ENCODE results near the gene PRKAG3.

PRKAG3 gene

DNA sequence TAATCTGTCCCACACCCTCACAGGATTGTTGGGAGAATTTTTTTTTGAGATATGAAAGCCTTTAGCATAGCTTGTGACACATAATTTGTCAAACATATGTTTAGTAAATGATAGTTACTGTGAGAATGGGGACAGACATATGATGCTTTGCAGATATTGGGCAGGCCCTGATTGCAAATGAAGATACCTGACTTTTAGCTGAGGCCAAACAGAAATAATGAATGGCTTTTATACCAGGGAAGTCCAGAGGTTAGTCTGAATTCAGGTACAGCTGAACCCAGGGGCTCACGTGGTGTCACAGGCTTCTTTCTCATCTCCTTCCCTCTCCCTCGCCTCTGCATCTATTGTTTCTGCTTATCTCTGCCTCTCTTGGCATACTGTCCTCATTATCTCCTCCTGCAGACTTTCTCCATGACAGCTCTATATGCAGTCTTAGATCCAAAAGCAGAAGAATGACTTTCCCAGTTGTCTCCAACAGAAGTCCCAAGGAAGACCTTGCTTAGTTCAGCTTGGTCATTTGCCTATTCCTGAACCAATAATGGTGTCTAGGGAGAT is 44.2 kb upstream of the PRKAG3 start:
- Histone ChIP-seq H3K9me3 (no peaks in the 10 kb centered on the region), H4K20me1 (peaks cover 61% of the 10 kb centered on the region), H3K4me1 (peaks cover 52% of the 10 kb centered on the region), H3K4me3 (no peak overlapping the region), H3K9ac (no peak overlapping the region), H3K27ac (no peak overlapping the region), H3K27me3 (peaks cover 90% of the 10 kb centered on the region), H3K4me2 (no peak overlapping the region), H3K36me3 (no peaks in the 10 kb centered on the region)
- TF ChIP-seq Cebpa-rat (IDR thresholded peaks at IDR 0.05) = no peak

DNA sequence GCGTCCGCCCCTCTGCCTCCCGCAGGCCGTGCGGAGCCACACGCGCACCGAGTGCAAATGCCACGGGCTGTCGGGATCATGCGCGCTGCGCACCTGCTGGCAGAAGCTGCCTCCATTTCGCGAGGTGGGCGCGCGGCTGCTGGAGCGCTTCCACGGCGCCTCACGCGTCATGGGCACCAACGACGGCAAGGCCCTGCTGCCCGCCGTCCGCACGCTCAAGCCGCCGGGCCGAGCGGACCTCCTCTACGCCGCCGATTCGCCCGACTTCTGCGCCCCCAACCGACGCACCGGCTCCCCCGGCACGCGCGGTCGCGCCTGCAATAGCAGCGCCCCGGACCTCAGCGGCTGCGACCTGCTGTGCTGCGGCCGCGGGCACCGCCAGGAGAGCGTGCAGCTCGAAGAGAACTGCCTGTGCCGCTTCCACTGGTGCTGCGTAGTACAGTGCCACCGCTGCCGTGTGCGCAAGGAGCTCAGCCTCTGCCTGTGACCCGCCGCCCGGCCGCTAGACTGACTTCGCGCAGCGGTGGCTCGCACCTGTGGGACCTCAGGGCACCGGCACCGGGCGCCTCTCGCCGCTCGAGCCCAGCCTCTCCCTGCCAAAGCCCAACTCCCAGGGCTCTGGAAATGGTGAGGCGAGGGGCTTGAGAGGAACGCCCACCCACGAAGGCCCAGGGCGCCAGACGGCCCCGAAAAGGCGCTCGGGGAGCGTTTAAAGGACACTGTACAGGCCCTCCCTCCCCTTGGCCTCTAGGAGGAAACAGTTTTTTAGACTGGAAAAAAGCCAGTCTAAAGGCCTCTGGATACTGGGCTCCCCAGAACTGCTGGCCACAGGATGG is 42.0 kb upstream of the PRKAG3 start:
- Histone ChIP-seq H3K36me3 (no peaks in the 10 kb centered on the region), H3K4me2 (no peak overlapping the region), H3K27ac (no peak overlapping the region), H3K4me3 (no peak overlapping the region), H3K4me1 (peaks cover 34% of the 10 kb centered on the region), H3K9me3 (no peaks in the 10 kb centered on the region), H3K9ac (no peak overlapping the region), H3K27me3 (peaks cover 91% of the 10 kb centered on the region), H4K20me1 (peaks cover 44% of the 10 kb centered on the region; the same call in 1 of the 2 replicates)
- TF ChIP-seq Cebpa-rat (IDR thresholded peaks at IDR 0.05) = no peak

DNA sequence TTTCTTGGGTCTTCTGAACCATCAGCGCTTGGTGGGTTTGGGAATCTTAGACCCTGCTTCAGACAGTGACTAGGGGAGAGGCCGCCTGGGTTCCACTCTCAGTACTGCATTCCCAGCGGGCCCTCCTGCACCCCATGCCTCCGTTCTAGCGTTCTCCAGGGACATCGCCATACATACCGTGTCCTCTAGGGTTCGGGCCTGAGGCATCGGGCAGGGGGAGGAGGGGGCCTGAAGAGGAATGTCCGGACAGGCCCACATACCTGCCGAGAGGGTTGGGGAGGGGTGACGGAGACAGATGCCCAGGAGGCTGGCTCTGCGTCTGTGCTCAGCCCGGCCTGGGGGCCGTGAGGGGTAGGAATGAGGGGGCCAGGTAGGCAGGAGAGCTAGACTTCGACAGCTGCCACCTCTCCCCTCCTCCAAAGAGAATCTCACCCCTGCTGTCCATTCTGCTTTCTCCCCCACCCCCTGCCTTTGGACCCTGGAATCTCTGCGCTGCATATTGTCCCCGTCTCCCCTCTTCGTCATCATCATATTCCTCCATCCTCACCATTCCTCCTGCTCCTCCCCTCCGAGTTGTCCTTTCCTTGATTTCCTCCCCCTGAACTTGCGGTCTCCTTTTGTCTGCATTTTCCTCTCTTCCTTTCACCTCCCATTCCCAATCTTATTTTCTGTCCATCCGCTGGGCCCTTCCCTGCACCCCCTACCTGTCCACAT is 41.2 kb upstream of the PRKAG3 start:
- Histone ChIP-seq H3K27me3 (peaks cover 93% of the 10 kb centered on the region), H3K4me2 (no peak overlapping the region), H3K9ac (no peak overlapping the region)

DNA sequence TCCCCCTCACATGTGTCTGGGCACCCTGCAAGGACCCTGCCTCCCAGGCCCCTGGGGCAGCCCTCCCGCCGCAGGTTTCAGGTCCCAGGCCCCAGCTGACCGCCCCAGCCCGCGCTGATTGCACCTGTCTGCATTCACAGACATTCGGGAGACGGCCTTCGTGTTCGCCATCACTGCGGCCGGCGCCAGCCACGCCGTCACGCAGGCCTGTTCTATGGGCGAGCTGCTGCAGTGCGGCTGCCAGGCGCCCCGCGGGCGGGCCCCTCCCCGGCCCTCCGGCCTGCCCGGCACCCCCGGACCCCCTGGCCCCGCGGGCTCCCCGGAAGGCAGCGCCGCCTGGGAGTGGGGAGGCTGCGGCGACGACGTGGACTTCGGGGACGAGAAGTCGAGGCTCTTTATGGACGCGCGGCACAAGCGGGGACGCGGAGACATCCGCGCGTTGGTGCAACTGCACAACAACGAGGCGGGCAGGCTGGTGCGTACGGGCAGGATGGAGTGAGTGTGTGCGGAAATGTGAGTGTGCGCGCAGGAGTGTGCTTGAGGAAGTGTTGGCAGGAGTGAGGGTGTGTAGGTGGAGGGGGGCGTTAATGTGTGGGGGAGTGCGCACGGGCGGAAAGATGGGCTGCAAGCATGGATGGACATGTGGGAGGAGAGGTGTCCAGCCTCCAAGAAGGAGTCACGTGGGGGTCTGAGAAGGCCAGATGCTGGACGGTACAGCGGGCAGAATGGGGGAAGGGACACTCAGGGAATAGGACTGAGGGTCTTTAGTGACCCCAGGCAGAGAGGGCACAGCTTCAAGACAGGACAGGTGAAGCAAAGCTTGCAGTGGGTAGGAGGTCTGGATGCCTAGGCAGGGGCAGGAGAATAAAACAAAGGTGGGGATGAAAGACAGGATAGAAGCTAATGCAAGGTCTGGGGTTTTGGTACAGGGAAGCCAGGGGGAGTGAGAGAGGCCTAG is 40.0 kb upstream of the PRKAG3 start:
- no peak overlapping the region for H3K27ac ChIP-seq
- H3K9ac ChIP-seq = no peak overlapping the region
- H3K4me1 ChIP-seq = peaks cover 14% of the 10 kb centered on the region
- peak overlapping the region; percentile 73 for H3K4me2 ChIP-seq
- H3K4me3 ChIP-seq = peak overlapping the region; percentile 28; the same call in 1 of the 2 replicates
- peaks cover 99% of the 10 kb centered on the region for H3K27me3 ChIP-seq
- H4K20me1 ChIP-seq = peaks cover 28% of the 10 kb centered on the region; the same call in 1 of the 2 replicates
- TF ChIP-seq Cebpa-rat (IDR thresholded peaks at IDR 0.05) = no peak
- no peaks in the 10 kb centered on the region for H3K36me3 ChIP-seq
- H3K9me3 ChIP-seq = no peaks in the 10 kb centered on the region

More for the DNA sequence above, 41.2 kb upstream of the PRKAG3 start:
- Histone ChIP-seq H3K4me1 (peaks cover 26% of the 10 kb centered on the region), H3K4me3 (no peak overlapping the region), H3K9me3 (no peaks in the 10 kb centered on the region), H3K27ac (no peak overlapping the region), H4K20me1 (peaks cover 40% of the 10 kb centered on the region; the same call in 1 of the 2 replicates), H3K36me3 (no peaks in the 10 kb centered on the region)
- TF ChIP-seq Cebpa-rat (IDR thresholded peaks at IDR 0.05) = no peak

DNA sequence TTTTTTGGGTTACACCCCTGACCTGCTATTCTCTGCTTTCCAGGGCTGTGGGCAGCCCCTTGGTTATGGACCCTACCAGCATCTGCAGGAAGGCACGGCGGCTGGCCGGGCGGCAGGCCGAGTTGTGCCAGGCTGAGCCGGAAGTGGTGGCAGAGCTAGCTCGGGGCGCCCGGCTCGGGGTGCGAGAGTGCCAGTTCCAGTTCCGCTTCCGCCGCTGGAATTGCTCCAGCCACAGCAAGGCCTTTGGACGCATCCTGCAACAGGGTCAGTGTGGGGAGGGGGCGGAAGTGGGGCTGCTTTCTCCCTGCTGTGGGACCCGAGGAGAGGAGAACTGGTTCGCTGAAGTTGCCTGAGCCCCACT is 39.4 kb upstream of the PRKAG3 start:
- Histone ChIP-seq H3K27me3 (peaks cover 98% of the 10 kb centered on the region), H3K4me2 (peak overlapping the region; percentile 73), H3K27ac (no peak overlapping the region), H3K9me3 (no peaks in the 10 kb centered on the region), H3K4me1 (peaks cover 13% of the 10 kb centered on the region), H4K20me1 (peaks cover 28% of the 10 kb centered on the region; the same call in 1 of the 2 replicates), H3K9ac (no peak overlapping the region), H3K36me3 (no peaks in the 10 kb centered on the region), H3K4me3 (peak overlapping the region; percentile 28; the same call in 1 of the 2 replicates)
- TF ChIP-seq Cebpa-rat (IDR thresholded peaks at IDR 0.05) = no peak

DNA sequence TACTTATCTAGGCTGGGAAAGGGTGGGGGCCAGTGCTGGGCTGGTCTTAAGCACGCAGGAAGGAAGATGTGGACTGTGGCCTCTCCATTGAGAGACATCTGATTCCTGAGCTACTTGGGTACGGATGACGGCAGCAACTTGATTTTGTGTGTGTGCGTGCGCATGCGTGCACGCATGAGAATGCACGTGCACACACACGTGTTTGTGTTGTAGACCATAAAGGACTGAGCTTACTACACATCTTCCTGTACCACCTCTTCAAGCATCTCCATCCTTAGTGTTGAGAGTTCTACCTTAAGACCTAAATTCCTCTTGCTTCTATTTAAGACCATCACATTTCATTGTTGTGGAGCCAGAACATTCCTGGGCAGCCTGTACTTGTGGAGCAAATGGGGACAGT is 37.5 kb upstream of the PRKAG3 start:
- Histone ChIP-seq H4K20me1 (peaks cover 20% of the 10 kb centered on the region; the same call in 1 of the 2 replicates), H3K9ac (no peak overlapping the region), H3K27me3 (peaks cover 94% of the 10 kb centered on the region), H3K36me3 (no peaks in the 10 kb centered on the region), H3K4me3 (no peak overlapping the region), H3K9me3 (no peaks in the 10 kb centered on the region), H3K27ac (no peak overlapping the region), H3K4me1 (peaks cover 13% of the 10 kb centered on the region), H3K4me2 (no peak overlapping the region)
- no peak for TF ChIP-seq Cebpa-rat (IDR thresholded peaks at IDR 0.05)

DNA sequence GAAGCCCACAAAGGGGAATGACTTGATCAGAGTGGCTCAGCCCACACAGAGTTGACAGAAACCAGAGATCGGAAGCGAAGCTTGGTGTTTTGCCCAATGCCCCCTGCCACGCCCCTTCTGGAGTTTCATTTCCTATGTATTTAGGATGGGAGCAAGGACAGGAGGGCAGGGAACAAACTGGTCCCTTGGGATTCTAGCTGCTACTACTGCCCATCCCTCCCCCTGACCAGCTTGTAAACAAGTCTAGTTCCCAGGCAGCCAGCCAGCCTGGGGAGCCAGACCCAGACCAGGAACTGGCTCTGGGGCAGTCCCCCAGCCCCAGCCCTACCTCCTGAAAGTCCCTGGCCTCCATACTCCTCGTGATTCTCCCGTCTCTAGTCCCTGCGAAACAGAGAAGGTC is 36.3 kb upstream of the PRKAG3 start:
- peaks cover 14% of the 10 kb centered on the region; the same call in 1 of the 2 replicates for H4K20me1 ChIP-seq
- H3K27me3 ChIP-seq = peaks cover 94% of the 10 kb centered on the region
- H3K9ac ChIP-seq = no peak overlapping the region
- TF ChIP-seq Cebpa-rat (IDR thresholded peaks at IDR 0.05) = no peak
- no peak overlapping the region for H3K4me3 ChIP-seq
- H3K4me2 ChIP-seq = no peak overlapping the region
- H3K27ac ChIP-seq = no peak overlapping the region
- H3K4me1 ChIP-seq = peaks cover 13% of the 10 kb centered on the region
- H3K9me3 ChIP-seq = no peaks in the 10 kb centered on the region
- no peaks in the 10 kb centered on the region for H3K36me3 ChIP-seq

DNA sequence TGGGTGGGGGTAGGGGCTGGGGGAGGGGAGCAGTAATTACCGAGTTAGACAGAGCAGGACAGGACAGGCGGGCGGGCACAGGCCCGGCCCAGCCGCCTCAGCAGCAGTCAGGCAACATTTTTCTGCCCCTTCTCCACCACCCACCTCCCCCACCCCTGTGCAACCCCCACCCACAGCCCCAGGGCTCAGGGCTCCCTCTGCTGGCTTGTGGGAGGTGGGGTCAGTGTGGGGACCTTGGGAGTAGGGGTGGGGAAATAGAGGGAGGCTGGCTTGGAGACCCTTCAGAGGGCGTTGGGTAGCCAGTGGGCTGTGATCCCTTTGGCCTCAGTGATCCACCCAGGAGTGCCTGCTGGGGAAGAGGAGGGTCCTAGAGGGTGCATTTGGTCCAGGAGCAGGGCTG is 34.4 kb upstream of the PRKAG3 start:
- Histone ChIP-seq H3K9ac (no peak overlapping the region), H3K4me3 (no peak overlapping the region), H4K20me1 (peaks cover 19% of the 10 kb centered on the region; the same call in 1 of the 2 replicates), H3K27me3 (peaks cover 94% of the 10 kb centered on the region), H3K4me1 (peaks cover 8% of the 10 kb centered on the region), H3K4me2 (no peak overlapping the region), H3K9me3 (no peaks in the 10 kb centered on the region), H3K27ac (no peak overlapping the region), H3K36me3 (no peaks in the 10 kb centered on the region)
- TF ChIP-seq Cebpa-rat (IDR thresholded peaks at IDR 0.05) = no peak

DNA sequence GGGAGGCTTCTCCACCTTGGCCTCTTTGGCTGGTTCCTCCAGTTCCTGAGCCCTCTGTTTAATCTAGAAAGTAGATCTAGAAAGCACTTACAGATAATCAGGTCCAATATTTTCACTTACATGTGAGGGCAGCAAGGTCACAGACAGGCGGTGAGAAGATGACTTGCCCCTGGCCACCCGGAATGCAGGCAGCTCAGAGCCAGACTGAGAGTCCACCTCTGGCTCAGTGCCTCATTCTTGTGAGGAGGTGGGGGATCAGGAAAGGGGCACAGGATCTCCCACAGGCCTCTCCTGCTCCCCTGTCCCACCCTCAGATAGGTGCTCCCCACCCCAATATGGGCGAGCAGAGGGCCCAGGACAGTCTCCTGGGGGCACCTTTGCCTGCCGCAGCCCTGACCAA is 33.8 kb upstream of the PRKAG3 start:
- H3K9me3 ChIP-seq = no peaks in the 10 kb centered on the region
- no peak overlapping the region for H3K4me3 ChIP-seq
- no peak overlapping the region for H3K27ac ChIP-seq
- no peak for TF ChIP-seq Cebpa-rat (IDR thresholded peaks at IDR 0.05)
- peaks cover 94% of the 10 kb centered on the region for H3K27me3 ChIP-seq
- no peak overlapping the region for H3K9ac ChIP-seq
- peaks cover 21% of the 10 kb centered on the region; the same call in 1 of the 2 replicates for H4K20me1 ChIP-seq
- no peaks in the 10 kb centered on the region for H3K36me3 ChIP-seq
- H3K4me1 ChIP-seq = peaks cover 8% of the 10 kb centered on the region; the same call in 1 of the 2 replicates
- no peak overlapping the region for H3K4me2 ChIP-seq
